ENCODE results near the gene MRPL50.

- TF ChIP-seq CTCF (IDR thresholded peaks at IDR 0.05): no peak
- no peak for TF ChIP-seq POLR2AphosphoS5 (IDR thresholded peaks at IDR 0.05)
- TF ChIP-seq POLR2A (IDR thresholded peaks at IDR 0.05): no peak
Observed at GRCh38 chr9:101399643-101399970, 1.2 kb upstream of the MRPL50 start.

Measured in transverse colon (tissue), 4 donors.